DND-41 (cell line): ENCODE results near the gene DNAJC5.

Experiments used
- EZH2 ChIP-seq: IDR thresholded peaks from 3 replicates; pipeline ENCODE4 v1.6.1; 2012; ENCODE audit warnings: borderline replicate concordance, low read depth, mild to moderate bottlenecking, moderate library complexity, low read length, inconsistent platforms; ENCODE audit not compliant: severe bottlenecking
- TF ChIP-seq, protein P1 (sequence below): IDR thresholded peaks from 2 replicates; pipeline ENCODE4 v1.5.1; 2012; ENCODE audit warnings: borderline replicate concordance, low read length, moderate library complexity, mild to moderate bottlenecking; ENCODE audit not compliant: poor library complexity, severe bottlenecking; ENCODE audit errors: extremely low read depth

GRCh38 chr20:63848003-63848911, 46.7 kb upstream of the DNAJC5 start:
- TF ChIP-seq, protein P1, sequence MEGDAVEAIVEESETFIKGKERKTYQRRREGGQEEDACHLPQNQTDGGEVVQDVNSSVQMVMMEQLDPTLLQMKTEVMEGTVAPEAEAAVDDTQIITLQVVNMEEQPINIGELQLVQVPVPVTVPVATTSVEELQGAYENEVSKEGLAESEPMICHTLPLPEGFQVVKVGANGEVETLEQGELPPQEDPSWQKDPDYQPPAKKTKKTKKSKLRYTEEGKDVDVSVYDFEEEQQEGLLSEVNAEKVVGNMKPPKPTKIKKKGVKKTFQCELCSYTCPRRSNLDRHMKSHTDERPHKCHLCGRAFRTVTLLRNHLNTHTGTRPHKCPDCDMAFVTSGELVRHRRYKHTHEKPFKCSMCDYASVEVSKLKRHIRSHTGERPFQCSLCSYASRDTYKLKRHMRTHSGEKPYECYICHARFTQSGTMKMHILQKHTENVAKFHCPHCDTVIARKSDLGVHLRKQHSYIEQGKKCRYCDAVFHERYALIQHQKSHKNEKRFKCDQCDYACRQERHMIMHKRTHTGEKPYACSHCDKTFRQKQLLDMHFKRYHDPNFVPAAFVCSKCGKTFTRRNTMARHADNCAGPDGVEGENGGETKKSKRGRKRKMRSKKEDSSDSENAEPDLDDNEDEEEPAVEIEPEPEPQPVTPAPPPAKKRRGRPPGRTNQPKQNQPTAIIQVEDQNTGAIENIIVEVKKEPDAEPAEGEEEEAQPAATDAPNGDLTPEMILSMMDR: no peak
- no peak for TF ChIP-seq EZH2
